Measurements from ENCODE around the gene RAD51B.
"Not testable (repeated sequence)": the region's sequence is repeated elsewhere in the genome, so short reads cannot be mapped to it uniquely, and the experiment has no call there.

RAD51B gene

DNA sequence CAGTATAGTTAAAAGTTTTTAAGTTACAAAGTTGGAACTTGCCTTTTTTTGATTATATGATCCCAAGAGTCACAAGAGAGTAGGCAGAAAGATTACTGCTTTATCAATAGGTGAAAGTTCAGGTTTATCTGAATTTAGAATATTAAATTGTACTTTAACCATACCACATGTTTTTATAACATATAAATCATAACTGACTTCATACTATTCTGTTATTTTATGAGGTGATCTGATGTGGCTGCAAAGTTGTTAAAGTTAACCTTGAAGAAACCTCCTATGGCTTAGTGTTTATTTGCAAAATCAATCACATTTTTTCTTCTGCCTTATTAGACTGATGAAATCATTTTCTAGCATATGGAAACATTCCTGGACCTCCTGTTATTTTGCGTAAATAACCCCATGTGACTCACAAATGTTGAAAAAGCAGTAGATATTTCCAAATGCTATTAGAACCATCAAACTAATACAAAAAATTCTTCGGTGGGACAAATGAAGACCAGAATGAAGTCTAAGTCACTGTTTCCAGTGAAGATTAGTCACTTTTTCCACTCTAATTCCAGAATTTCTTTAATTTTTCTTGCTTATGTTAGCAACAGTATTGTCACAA lies 132.1 kb downstream of the RAD51B start:
- no peak for DNase-seq

DNA sequence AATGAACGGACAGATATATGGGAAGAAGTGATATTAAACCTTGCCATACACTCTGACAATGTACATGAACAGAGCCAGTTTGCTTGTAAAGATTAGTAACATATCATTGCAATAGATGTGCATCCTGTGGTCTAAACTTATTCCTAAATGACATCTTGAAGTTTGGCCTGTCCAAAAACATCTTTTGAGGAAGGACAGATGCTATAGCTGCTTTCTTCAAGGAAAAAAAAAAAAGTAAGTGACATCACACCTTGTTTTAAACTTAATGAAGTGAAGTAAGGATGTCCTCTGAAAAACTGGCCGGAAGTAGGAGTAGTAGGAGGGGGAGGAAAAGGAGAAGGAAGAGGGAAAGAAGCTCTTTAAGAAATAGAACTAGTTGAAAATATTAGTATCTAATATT lies 132.8 kb downstream of the RAD51B start:
- DNase-seq: no peak

GRCh38 chr14:67952786-67953185 lies 133.2 kb downstream of the RAD51B start:
- DNase-seq: no peak

DNA sequence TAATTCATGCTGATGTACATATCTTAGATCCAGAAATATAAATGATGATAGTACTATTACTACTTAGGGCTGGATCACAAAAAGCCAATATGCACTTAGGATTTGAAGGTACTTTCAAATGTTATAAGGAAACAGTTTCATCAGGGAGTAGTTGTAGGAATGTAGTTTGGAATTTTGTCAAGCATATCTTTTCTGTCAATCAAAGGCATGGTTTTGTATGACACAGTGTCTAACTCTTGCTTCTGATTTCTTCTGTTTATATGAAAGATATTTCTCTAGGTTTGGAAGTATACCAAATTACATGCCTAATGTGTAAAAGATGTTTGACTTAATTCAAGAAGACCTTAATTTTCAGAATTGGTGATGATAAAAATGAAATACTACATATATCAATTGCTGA lies 135.7 kb downstream of the RAD51B start:
- DNase-seq: no peak

GRCh38 chr14:67957946-67958345 lies 138.4 kb downstream of the RAD51B start:
- DNase-seq: no peak

DNA sequence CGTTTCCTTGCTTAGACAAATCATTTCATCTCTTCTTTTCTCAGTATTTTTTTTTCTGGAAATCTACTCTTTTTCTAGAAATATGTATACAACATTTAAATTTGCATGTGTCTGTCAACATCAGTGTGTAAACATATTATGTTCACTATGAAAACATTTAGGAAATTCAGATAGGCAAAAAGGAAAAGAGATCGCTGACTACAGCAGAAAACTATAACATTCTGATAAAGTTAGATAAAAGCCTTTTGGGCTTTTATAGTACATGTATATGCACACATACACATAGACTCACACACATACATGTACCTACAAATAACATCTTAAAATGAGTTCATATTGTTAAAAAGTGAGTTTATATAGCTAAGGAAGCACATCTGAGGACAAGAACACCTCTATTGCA lies 142.1 kb downstream of the RAD51B start:
- no peak for DNase-seq

- no peak for DNase-seq
Observed at GRCh38 chr14:67962215-67962644, 142.7 kb downstream of the RAD51B start.

- DNase-seq: no peak
Observed at GRCh38 chr14:67963545-67963944, 144.0 kb downstream of the RAD51B start.

DNA sequence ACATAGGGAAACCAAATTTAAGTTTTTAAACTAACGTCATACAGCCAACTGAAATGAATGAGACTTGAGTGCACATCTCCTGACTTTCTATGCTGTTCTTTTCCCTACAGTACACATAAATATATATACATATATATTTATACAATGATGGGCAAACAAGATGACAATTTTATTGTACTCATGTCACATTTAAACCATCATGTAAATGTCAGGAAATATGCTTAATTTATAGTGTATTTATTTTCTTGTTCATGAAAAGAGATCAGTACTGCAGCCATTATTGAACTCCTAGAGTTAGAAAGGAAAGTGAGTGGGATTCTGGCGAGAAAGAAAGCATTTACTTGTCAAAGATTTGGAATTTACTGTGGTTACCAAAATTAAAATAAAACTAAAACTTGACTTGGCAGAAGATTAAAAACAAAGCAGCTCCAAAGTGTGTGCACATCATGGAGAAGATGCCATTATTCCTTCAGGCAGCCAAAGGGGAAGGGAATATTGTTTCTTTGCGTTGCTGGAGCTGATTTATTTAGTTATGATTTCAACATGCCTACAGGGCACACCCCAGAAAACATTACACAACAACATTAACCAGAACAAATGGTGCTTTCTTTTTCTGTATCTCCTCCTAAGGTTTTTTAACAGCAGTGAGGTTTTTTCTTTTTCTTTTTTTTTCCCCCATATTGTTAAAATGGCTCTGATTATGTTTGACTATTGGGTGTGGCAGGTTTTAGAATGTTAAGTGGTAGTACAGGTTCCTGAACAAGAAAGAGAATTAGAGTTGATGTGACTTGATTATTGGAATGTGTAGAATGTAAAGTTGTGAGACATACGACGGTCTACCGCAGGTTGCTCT lies 144.6 kb downstream of the RAD51B start:
- DNase-seq: no peak

DNA sequence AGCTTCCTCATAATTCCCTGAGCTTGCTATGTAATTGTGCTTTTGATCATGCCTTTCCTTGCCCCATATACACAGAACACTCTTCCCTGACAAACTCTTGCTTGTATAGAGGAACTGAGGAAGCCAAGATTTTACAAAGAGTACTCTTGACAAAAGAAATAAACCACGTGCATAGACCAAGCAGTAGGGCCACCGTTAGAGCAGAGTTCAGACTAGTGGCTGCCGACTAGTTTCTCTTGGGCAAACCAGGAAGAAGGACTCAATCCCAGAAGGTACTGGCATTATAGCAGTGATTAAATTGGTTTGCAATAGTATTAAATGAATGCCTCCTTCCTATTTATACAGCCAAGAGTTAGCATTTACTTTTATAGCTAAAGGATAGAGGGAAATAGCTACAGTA lies 146.1 kb downstream of the RAD51B start:
- no peak for DNase-seq

DNA sequence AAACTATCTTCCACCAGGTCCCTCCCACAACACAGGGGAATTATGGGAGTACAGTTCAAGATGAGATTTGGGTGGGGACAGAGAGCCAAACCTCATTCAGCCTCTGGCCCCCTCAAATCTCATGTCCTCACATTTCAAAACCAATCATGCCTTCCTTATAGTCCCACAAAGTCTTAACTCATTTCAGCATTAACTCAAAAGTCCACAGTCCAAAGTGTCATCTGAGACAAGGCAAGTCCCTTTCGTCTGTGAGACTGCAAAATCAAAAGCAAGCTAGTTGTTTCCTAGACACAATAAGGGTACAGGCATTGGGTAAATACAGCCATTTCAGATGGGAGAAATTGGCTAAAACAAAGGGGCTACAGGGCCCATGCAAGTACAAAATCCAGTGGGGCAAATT lies 147.6 kb downstream of the RAD51B start:
- no peak for DNase-seq

DNA sequence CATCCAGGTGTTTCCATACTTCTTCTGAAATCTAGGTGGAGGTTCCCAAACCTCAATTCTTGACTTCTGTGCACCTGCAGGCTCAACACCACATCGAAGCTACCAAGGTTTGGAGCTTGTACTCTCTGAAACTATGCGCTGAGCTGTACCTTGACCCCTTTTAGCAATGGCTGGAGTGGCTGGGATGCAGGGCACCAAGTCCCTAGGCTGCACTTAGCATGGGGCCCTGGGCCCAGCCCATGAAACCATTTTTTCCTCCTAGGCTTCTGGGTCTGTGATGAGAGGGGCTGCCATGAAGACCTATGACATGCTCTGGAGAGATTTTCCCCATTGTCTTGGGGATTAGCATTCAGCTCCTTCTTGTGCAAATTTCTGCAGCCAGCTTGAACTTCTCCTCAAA lies 148.4 kb downstream of the RAD51B start:
- not testable (repeated sequence) for DNase-seq

DNA sequence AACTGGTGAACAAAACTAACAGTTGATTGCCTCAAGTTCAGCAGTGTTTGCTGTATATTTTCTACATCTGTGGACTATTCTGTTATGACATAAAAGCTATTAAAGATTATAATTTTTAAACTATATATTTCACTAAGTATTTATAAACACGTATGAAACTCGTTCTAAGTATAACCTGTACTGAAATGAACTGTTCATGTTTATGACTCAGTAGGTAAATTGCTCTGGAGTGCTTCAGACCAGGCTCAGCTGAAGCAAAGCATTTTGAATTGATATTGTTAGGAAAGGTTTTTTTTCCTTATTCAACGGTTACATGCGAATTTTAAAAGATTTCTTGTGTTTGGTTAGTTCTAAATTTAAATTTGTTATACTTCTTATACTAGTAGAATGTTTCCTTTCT lies 151.3 kb downstream of the RAD51B start:
- no peak for DNase-seq

DNA sequence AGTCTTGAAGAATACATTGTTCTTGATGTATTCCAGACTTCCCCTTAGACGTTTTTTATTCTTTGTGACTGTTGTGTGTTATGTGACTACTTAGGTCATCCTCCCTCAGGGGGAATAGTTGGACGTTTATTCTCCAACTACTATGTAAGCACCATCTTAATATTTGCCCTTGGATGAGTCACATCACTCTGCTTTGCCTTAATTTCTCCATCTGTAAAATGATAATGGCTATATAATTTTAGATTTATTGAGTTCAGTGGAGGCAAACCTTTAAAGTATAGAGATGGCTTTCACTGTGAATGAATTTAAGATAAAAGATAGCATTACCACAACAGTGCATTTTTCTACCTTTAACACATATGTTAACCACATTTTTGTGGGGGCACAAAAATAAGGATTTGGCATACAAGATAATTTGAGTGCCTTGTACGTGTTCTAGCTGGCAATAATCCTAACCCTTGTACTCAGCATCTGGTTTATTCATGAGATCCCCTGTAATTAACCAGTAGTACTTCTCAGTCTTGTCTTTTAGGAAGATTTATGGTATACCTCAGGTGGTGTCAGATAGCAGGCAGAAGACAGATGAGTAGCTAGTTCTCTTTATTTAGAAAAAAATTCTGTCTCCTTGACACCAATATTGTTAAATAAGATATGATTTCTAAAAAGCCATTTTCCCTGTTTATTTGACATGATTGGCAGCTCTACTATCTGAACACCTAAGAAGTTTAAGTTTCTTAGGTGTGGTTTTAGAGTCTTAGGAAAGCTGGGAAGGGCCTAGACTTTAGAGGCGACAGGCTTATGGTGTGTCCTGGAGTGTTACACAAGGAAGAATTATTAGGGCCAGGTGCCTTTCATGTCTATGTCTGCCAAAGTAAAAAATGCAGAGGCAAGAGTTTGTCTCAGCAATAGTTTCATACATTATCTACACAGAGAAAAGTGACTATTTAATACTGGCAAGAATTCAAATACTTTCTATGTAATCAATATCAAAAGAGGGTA lies 152.3 kb downstream of the RAD51B start:
- no peak for DNase-seq

DNA sequence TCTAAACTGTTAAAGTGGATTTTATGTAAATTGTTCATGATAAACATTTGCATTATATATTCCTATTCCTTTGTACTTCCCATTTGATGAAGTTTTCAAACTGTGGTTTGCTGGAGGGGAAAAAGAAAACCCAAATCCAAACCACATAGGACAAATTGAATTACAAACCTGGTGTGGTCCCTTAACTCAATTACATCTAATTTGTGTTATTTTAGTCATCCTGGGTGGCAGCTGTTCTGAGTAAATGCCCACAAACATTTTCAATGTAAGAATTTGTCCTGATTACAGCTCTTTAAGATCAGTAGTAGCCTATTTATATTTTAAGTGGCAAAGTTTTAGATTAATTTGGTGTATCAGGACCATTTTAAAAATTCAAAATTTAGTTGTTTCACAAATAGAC lies 153.9 kb downstream of the RAD51B start:
- no peak for DNase-seq

DNA sequence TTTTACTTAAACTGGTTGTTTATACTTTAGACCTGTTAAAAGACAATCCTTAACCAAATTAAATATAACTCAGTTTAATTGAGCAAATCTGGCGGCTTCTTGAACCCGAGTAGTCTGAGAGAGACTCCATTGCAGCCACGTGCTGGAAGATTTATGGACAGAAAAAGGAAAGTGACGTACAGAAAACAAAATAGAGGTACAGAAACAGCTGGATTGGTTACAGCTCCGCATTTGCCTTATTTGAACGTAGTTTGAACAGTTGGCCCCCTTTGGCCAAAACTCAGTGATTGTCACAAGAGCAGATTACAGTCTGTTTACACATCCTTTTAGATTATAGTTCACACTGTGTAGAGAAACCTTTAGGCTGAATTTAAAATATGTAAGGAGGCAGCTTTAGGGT lies 155.9 kb downstream of the RAD51B start:
- DNase-seq: no peak

DNA sequence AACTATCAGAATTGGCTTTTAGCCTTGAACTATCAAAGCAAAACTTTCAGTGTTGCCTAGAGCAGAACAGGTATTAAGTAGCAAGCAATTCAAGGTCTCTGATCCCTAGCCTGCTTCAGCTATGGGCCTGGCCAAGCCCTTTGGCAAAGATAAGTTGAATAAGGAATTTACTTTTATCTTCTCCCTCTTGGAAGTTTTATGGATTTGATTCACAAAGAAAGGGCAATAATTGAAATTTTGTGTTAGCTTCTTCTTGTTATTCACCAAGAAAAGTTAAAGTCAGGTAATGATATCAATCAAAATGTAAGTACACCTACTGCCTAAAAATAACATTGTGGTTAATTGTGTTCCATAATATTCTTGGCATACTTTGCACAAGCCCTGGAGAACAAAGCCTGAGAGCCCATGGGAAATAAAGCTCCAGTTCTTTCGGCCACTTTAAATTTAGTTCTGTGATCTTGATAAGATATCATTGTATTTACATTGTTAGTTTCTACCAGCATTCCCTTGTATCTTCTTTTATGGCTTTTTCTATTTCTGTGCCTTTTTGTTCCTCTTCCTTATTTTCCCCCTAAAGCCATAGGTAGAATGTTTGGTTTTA lies 158.0 kb downstream of the RAD51B start:
- DNase-seq: no peak

DNA sequence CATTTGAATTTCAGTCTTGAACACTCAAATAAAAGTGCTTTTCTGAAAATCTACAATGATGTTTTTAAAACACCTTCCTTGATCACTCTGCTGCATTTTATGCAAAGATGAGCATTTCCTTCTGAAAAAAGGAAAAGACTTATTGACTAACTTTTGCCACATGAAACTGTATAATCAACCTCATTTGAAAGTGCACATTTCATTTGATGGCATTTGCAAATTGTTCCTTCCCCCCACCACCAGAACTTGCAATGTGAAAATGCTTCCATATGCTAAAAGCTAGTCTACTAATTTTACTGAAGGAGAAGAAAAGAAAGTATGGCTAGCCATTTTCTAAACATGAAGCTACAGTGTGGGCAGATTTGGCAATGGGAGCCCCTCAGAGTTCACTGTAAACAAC lies 159.2 kb downstream of the RAD51B start:
- DNase-seq: no peak

DNA sequence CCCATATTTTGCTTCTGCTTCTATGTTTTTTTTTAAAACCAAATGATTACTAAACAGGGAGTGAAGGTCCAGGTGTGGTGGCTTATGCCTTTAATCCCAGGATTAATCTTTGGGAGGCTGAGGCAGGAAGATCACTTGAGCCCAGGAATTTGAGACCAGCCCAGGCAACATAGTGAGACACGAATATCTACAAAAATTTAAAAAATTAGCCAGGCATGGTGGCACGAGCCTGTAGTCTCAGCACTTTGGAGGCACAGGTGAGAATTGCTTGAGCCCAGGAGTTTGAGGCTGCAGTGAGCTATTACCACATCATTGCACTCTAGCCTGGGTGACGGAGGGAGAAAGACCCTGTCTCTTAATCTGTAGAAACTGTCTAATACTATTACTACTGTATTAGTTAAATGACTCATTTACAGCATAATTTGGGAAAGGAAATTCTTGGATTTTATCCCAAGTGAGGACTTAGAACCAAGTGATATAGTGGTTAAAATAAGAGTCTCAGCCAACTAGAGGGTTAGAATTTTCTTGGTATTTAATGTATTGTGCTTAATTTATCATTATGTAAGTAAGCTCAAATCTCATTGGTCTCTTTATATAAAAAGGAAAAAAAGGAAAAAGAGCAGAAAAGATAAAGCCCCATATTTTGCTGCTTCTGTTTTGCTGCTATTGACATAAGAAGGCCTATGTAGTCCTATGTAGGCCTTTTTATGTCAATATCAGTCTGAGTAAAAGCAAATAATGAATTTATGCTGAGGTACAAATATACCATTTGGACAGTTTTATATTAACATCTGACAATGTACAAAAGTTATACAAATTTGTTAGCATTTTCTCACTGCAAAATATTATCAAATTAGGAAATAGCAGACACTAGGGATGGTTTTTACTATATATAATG lies 163.4 kb downstream of the RAD51B start:
- no peak for DNase-seq

GRCh38 chr14:67984274-67984673 lies 164.7 kb downstream of the RAD51B start:
- DNase-seq: no peak

DNA sequence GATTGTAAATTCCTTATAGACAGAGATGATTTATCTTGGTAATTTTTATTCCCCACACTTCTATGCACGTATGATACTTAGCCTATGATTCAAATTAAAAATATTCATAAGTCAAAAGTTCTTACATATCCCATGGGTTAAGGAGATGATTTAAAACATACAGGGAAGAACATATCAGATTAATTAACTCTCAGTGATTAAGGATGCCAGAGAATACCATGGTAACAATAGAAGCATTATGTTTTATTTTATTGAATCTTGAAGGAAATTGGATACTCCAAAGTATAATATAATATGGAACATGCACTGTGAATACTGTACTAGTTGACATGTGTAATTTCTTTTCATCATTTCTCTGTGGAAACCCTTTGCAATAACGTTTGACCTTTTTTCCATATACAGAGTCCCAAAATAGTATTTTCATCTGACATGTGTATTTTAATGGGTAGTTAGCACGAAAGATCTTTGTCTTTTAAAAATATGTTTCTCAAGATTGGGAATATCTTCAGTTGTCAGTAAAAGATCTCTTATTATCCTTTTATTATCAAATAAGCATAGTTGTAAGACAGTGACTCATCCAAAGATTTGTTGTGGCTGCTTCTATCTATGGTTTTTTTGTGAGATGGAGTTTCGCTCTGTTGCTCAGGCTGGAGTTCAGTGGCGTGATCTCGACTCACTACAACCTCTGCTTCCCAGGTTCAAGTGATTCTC lies 166.7 kb downstream of the RAD51B start:
- no peak for DNase-seq

All from NCI-H510A (cell line).